Amniotic epithelial cell (primary cell): ENCODE results near the gene SLC48A1.
A peak's percentile ranks its signal among the peaks of the same experiment; 100 is the strongest.

Experiments
- DNase-seq: peaks from one replicate; pipeline ENCODE4 v3.0.0-alpha.2; 2010; ENCODE audit warnings: low read depth

Gene SLC48A1

GRCh38 chr12:47773062-47773857 is at the start of gene SLC48A1:
Gene SLC48A1, plus strand, starts transcription at chr12:47773238. Its CDS starts 67 bp downstream, at chr12:47773305.
- no peak for DNase-seq

- no peak for DNase-seq
Observed at GRCh38 chr12:47725091-47725772, 47.8 kb upstream of the SLC48A1 start, which contains the start of gene ENDOU. Gene ENDOU, minus strand, starts transcription at chr12:47725490. Its CDS starts 77 bp downstream, at chr12:47725413.

- peak; percentile 76 for DNase-seq
Observed at GRCh38 chr12:47725893-47726292, 47.1 kb upstream of the SLC48A1 start.

- DNase-seq, result peak; percentile 33
Observed at GRCh38 chr12:47729233-47729632, 43.8 kb upstream of the SLC48A1 start.

- peak; percentile 42 for DNase-seq
Observed at GRCh38 chr12:47730341-47730744, 42.7 kb upstream of the SLC48A1 start.

GRCh38 chr12:47731723-47732122 is 41.3 kb upstream of the SLC48A1 start:
- no peak for DNase-seq

- DNase-seq, result no peak
Observed at GRCh38 chr12:47732504-47732903, 40.5 kb upstream of the SLC48A1 start.

- DNase-seq, result no peak
Observed at GRCh38 chr12:47733142-47733541, 39.9 kb upstream of the SLC48A1 start.

GRCh38 chr12:47734725-47735480 is 38.1 kb upstream of the SLC48A1 start:
- DNase-seq, result no peak

- DNase-seq, result no peak
Observed at GRCh38 chr12:47735649-47736048, 37.4 kb upstream of the SLC48A1 start.

GRCh38 chr12:47736216-47736615 is 36.8 kb upstream of the SLC48A1 start:
- no peak for DNase-seq

GRCh38 chr12:47736877-47737676 is 36.0 kb upstream of the SLC48A1 start:
- peak; percentile 58 for DNase-seq

- no peak for DNase-seq
Observed at GRCh38 chr12:47737936-47738594, 35.0 kb upstream of the SLC48A1 start.

GRCh38 chr12:47739297-47739696 is 33.7 kb upstream of the SLC48A1 start:
- DNase-seq, result no peak

GRCh38 chr12:47739979-47740378 is 33.1 kb upstream of the SLC48A1 start:
- no peak for DNase-seq

GRCh38 chr12:47740606-47741339 is 32.3 kb upstream of the SLC48A1 start:
- DNase-seq, result no peak

GRCh38 chr12:47741340-47741703 is 31.7 kb upstream of the SLC48A1 start:
- DNase-seq, result no peak

GRCh38 chr12:47742253-47742825 is 30.7 kb upstream of the SLC48A1 start:
- DNase-seq, result peak; percentile 27

GRCh38 chr12:47743311-47743860 is 29.7 kb upstream of the SLC48A1 start:
- no peak for DNase-seq
